Inflammatory macrophage (primary cell): ENCODE results near the gene WWC2.

ENCODE experiments used
- DNase-seq, 2 donors: peaks; one replicate each; pipeline ENCODE4 v3.0.0-alpha.2; 2020 to 2022
- total RNA-seq, 18 experiments: gene quantifications; one replicate each; lab custom pipeline; 2026; ENCODE audit warnings: mixed read lengths in 6 of 18, inconsistent platforms in 2 of 18; lab: John Stamatoyannopoulos, UW

WWC2 gene
- 7.7 to 25.8 (median 12.4) reads per million in 18 experiments for total RNA-seq

GRCh38 chr4:183098723-183099536 is at the start of gene WWC2:
Gene WWC2, plus strand, starts transcription at chr4:183099257. Its CDS starts 235 bp downstream, at chr4:183099492.
- peak; percentile 77 to 86 for DNase-seq

DNA sequence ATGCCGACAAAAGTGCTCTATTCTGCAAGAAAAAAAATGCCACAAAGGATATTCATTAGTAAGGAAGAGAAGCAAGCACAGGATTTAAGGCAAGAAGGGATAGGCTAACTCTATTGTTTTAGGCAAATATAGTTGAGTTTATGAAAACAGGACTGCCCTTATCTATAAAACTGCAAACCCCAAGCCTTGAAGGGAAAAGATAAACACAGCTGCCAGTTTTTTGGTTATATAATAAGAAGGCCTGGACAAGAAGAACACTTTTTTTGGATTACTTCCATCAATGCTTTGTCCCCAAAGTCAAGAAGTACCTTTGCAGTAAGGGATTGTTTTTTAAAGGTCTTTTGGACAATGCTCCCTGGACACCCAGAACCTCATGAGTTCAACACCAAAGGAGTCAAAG is 45.4 kb upstream of the WWC2 start:
- DNase-seq, result no peak

GRCh38 chr4:183057255-183057654 is 41.8 kb upstream of the WWC2 start:
- DNase-seq, result no peak

- DNase-seq, result no peak
Measured at GRCh38 chr4:183059797-183060196, 39.3 kb upstream of the WWC2 start.

- no peak for DNase-seq
Measured at GRCh38 chr4:183068502-183068901, 30.6 kb upstream of the WWC2 start.

DNA sequence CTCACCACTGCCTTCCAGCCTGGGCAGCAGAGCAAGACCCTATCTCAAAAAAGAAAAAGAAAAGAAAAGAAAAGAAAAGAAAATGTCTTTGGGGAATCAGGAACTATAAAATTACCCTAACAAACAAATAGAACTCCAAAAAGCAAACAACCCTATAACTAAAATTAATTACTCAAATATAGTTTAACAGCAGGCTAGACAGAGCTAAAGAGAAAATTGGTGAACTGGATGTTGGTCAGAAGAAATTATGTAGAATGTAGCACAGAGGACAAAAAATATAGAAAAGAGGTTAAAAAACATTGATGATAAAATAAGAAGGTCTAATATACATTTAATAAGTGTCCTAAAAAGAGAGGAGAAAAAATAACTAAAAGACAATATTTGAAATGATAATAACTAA is 27.8 kb upstream of the WWC2 start:
- DNase-seq, result no peak

DNA sequence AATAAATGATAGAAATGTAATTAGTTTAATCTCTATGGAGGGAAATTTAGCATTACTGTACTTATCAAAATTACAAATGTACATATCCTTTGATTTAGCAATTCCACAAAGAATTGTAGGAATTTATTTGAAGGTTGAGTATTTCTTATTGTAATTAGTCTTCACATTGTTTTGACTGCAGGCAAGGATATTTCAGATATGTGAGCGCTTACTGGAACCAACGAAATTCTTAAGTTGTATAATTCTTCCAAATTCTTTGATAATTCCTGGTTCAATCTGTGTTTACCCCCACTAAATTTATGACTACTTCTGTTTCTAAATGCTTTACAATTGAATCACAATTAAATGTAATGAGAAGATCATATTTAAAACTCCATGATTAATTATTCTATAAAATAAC is 26.9 kb upstream of the WWC2 start:
- no peak for DNase-seq

GRCh38 chr4:183073838-183074145 is 25.3 kb upstream of the WWC2 start:
- DNase-seq, result no peak

DNA sequence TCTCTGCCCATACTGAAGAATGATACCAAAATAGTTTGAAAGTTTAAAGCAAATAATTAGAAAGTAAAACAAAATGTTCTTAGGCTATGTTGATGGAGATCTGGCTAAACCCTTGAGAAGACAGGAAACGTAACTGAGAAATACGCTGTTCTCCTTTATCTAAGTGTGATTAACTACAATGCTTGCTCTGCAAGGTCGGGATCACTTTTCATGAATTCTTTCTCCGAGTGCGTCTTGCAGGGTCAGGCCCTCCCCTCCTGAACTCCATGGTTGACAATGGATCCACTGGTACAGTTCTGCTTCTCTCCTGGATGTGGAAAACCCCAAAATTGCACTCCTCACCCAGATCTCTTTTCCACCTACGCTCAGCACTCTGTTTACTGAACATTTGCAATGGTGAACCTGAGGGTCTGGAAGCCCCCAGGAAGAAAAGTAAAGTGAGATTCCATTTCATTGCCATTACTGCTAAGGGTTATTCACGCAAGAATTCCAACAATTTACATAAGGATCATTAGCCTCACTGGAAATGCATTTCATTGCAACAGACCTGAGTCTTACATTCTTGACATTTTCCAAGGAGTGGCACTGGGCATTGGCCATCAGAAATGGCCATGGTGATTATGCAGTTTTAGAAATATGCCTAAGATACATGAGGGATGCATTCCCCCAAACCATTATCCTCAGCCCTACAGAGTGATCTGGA is 24.6 kb upstream of the WWC2 start:
- no peak for DNase-seq

GRCh38 chr4:183078634-183079033 is 20.4 kb upstream of the WWC2 start:
- DNase-seq, result no peak

DNA sequence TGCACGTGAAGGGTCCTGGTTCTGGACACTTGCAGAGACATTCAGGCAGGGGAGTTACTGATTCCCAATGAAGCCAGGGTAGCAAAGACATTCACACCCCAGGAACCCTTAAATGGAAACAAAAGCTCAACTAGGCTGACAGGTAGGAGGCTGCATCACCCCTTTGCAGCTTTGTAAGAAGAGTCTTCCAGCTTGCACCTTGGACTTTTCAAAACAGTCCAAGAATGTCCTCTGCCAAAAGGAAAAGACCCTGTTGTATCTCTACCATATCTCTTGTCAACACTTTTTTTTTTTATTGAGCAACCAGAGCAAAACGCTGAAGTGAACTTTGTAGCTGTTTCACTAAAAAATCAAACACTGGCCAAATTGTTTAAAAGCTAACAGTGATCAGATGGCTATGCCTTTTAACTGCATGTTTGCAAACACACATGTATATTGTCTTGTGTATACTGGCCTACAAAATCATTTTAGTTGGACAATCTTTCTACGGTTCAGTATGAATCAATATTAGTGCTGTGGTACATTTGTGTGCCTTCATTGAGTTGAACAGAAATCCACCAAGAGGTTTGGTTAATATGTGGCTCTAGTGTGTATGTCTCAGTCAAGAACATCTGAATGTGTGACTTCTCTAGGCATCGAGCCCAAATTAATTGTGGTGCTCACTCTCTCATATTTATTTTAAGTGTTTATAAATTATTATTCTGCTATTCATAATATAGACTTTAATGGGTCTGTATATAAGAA is 18.5 kb upstream of the WWC2 start:
- DNase-seq, result no peak

GRCh38 chr4:183081116-183081469 is 18.0 kb upstream of the WWC2 start:
- DNase-seq, result no peak

- DNase-seq, result no peak
Measured at GRCh38 chr4:183082053-183082452, 17.0 kb upstream of the WWC2 start.

DNA sequence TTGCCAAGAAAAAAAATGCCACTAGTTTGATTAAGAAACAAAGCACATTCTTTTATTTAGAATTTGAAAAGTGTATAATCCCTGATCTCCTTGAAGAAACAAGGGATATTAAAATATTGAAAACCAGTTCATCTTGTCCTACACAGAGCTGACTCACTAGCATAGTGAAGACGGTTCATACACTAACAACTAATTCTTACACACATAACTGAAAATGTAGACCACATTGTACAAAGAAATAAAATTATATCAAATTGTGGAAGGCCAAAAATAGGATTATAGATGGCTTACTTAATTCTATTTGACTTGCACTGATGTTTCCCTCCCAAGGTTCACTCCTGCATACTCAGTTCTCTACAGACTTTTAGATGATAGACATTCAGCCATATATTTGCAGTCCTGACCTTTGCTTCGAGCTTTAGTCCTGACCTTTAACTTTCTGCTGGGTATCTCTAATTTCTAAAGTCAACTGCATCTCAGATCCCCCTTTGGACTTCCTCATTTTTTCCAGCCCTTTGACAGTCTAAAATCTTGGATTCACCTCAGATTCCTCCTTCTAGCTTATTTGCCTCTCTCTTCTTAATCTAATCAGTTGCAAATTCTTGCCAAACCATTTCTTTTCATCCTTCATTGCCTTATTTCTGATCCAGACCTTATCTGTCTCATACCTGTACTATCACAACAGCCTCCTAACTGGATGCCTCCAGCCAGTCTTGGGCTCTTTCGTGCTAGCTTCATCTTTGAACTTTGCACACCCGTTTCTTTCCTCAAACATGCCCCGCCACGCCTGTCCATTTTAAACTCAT is 4.5 kb upstream of the WWC2 start:
- no peak for DNase-seq

DNA sequence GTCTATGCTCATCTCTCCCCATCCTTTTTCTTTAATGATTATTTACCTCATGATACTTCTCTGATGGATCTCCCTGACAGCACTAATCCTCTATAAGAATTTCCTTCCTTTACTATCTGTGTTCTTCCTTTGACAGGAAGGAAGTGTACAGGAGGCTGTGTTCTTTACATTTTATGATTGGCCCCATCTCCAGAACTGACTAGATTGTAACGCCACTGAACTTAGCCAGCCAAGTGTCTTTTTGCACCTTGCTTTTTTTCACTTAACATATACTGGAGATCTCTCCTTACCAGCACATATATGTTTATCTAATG is 3.9 kb upstream of the WWC2 start:
- no peak for DNase-seq

DNA sequence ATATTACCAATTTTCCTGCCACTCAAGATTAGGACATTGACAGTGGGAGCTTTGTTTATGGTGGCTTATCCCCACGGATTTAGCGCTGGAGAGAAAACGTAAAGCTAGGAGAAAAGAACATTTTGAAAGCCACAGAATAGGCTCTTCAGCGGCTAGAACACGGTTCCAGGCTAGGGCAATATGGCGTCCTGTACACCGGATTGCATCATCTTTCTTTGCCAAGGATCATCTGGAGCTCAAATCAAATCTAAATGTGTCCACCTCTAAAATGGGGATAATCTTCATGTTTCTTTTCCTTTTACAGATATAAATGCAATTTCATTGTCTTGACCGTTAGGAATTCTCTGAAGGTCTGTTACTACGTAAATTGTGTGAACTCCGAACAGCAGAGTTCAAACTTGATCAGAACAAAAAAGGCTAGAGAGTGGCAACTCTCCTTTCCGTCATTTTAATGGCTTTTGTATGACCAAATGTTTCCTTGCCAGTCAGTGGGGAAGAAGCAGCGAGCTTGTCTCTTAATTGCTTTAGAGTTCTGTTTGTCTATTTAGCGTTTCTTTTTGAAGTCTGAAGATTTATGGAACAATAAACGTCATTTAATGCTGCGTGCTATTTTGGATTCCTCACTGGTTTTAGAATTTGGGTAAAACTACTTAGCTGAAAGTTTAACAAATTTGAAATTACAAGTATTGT is 2.6 kb upstream of the WWC2 start:
- DNase-seq, result no peak

GRCh38 chr4:183097231-183098018 is 1.6 kb upstream of the WWC2 start:
- peak in 1 of 2 donors; percentile 2 for DNase-seq

DNA sequence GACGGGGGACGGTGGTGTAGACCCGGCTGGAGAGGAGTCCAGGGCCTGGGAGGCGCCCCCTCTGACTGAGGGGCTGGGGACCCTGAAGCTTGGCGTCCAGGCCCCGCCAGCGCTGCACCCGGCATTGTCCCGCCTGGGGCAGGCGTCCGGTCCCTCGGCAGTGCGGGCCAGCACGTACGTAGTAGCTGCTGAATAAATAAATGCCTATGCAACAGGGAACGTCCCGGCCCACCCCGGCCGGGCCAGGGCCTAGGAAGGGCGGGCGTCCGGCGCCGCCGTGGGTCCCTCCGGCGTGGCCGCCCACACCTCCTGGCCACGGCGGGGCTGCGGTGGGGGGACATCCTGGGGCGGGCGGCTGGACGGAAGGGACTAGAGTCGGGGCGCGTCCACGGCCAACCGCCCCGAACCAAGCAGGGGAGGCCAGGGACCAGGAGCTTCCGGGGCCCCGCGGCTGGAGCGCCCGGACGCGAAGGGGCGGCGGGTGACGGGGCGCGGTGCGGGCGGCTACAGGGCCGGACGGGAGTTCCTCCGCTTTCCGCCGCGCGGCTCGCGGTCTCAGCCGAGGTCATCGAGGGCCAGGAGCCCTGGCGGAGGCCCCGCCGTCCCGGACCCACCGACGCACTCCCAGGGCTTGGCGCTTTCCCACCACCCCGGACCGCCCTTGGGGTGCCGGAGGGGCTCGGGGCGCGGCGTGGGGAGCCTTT is 886 bp upstream of the WWC2 start:
- DNase-seq, result peak; percentile 44 to 53

DNA sequence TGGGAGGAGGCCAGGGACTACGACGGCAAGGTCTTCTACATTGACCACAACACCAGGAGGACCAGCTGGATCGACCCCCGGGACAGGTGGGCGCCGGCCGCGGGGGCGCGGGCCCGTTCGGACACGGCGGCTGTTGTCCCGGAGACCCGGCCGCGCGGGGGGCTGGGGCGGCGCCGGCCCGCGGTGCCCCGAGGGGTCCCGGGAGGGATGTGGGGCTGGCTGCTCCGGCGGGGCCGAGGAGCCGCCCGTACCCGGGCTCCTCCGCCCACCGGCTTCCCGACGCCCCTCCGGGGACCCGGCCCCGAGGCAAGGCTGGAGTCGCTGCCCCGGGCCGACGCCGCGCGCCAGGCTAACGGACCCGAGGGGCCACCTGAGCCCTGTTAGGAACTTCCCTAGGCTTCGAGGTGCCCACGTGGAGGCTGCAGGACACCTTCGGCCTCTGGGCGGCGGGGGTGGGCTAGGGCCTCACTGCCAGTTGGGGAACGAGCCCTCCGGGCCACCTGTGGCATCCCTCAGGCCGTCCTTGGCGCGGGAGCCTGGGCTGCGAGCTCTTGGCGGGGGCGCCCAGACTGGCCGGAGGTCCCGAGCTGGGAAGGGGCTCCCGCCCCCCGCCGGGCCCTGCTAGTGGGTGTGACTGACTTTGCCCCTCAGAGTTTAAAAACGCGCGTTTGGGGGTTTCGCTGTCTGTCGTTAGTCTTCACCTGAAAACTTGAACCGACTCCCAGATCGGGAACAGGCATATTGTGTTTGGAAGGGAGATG is 660 bp downstream of the WWC2 start:
- DNase-seq, result no peak

- no peak for DNase-seq
Measured at GRCh38 chr4:183100298-183100599, 1.2 kb downstream of the WWC2 start.
